ENCODE results near the gene BIRC2.

GRCh38 chr11:102411142-102411541 lies 64.1 kb downstream of the BIRC2 start:
- TF ChIP-seq CTCF (IDR thresholded peaks at IDR 0.05) (no peak), EZH2 (IDR thresholded peaks at IDR 0.05) (no peak)
